PC-9 (cell line): ENCODE measurements around the gene PARP8.
"Not testable (repeated sequence)": the region's sequence is repeated elsewhere in the genome, so short reads cannot be mapped to it uniquely, and the experiment has no call there.

Source experiments
- CTCF ChIP-seq: fragments of 200-600 bp; sonication (generic); conservative IDR thresholded peaks from 2 replicates; pipeline ENCODE4 v1.6.1; 2017; ENCODE audit warnings: mixed run types, antibody characterized with exemption, mild to moderate bottlenecking, moderate library complexity
- EZH2 ChIP-seq: fragments of 200-600 bp; sonication (generic); IDR thresholded peaks from 2 replicates; pipeline ENCODE4 v1.8.0; 2017; ENCODE audit warnings: antibody characterized with exemption, low read depth

GRCh38 chr5:50673444-50673843 is 7.0 kb downstream of the PARP8 start:
- TF ChIP-seq CTCF, EZH2: not testable (repeated sequence)
